ENCODE measurements around the gene CBX2.

CBX2 gene

GRCh38 chr17:79738643-79739042 is 39.3 kb upstream of the CBX2 start:
- no peak for TF ChIP-seq GATA2 (IDR thresholded peaks at IDR 0.05; ENCODE audit: low read depth, low read length)
- no peak for TF ChIP-seq GATA3 (IDR thresholded peaks at IDR 0.05; ENCODE audit: low read depth, low read length)

DNA sequence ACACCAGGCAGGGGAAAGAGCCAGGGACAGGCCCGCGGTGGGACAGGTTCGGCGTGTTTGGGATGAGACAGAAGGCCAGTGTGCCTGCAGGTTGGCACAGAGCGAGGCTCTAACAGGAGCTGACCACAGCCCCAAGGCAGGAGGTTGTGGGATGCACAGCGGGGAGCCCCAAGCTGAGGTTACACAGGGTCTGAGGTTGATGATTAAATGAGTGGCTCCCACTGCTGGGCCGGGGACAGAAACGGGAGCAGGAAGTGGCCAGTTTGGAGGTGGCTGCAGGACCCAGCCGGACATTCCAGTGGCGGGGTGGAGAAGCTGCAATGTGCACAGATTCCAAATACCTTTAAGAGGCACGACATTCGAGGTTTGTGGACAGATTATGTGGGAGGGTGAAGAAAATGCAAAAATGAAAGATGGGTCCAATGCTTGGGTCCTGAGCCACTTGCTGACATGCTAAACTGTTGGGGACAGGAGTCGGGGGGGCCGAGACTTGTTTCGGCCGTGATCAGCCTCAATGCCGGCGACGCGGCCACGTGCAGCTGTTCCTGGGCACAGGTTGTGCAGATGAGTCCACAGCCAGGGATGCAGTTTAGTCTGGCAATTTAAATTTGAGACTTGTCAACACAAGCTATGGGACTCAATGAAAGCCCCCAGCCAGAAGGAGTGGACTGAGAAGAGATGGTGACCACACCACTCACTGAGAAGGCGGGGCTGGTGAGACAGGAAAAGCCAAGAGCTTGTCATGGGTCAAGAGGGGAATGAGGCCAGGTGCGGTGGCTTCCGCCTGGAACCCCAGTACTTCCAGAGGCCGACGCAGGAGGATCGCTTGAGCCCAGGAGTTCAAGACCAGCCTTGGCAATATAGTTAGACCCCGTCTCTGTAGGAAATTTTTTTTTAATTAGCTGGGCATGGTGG is 38.5 kb upstream of the CBX2 start:
- TF ChIP-seq GATA2 (IDR thresholded peaks at IDR 0.05; ENCODE audit: low read depth, low read length), result no peak
- TF ChIP-seq GATA3 (IDR thresholded peaks at IDR 0.05; ENCODE audit: low read depth, low read length), result no peak

DNA sequence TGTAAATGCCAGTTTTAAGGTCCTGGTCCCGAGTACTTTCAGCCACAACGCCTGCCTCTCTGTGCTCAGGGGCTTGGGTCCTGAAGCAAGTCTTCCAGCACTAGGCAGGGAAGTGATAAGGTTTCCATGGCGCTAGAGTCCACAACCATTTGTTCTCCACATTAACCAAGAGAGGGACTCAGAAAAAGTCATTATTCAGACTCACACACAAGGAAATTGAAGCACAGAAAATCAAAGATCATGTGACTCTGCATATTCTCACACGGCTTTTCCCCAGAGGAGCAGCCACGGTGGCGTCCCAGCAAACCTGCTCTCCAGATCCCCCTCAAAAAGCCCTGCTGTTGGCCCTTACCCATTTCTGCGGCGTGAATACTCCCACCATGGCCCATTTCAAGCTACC is 37.5 kb upstream of the CBX2 start:
- TF ChIP-seq GATA2 (IDR thresholded peaks at IDR 0.05; ENCODE audit: low read depth, low read length), result no peak
- no peak for TF ChIP-seq GATA3 (IDR thresholded peaks at IDR 0.05; ENCODE audit: low read depth, low read length)

GRCh38 chr17:79741401-79741750 is 36.6 kb upstream of the CBX2 start:
- TF ChIP-seq GATA3 (IDR thresholded peaks at IDR 0.05; ENCODE audit: low read depth, low read length), result no peak
- no peak for TF ChIP-seq GATA2 (IDR thresholded peaks at IDR 0.05; ENCODE audit: low read depth, low read length)

GRCh38 chr17:79741751-79742588 is 36.0 kb upstream of the CBX2 start:
- TF ChIP-seq GATA3 (IDR thresholded peaks at IDR 0.05; ENCODE audit: low read depth, low read length) (no peak), GATA2 (IDR thresholded peaks at IDR 0.05; ENCODE audit: low read depth, low read length) (no peak)

DNA sequence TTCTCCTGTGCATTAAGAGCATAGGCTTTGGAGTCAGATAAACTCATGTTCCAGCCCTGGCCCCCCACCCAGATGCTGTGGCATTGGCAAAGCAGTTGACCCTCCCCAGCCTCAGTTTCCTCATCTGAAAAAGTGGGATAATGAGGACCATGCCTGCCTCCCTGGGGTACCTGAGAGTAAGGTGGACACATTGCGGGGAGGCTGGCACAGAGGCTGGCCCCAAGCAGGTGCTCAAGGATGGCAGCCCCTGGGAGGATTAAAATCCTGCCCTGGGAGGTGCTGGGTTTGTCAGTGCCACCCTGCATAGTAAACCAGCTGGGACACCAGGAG is 35.4 kb upstream of the CBX2 start:
- TF ChIP-seq GATA2 (IDR thresholded peaks at IDR 0.05; ENCODE audit: low read depth, low read length) (no peak), GATA3 (IDR thresholded peaks at IDR 0.05; ENCODE audit: low read depth, low read length) (no peak)

- no peak for TF ChIP-seq GATA3 (IDR thresholded peaks at IDR 0.05; ENCODE audit: low read depth, low read length)
- TF ChIP-seq GATA2 (IDR thresholded peaks at IDR 0.05; ENCODE audit: low read depth, low read length), result no peak
These were observed 34.9 kb upstream of the CBX2 start for GRCh38 chr17:79742951-79743476.

GRCh38 chr17:79743614-79744013 is 34.3 kb upstream of the CBX2 start:
- TF ChIP-seq GATA3 (IDR thresholded peaks at IDR 0.05; ENCODE audit: low read depth, low read length) (no peak), GATA2 (IDR thresholded peaks at IDR 0.05; ENCODE audit: low read depth, low read length) (no peak)

DNA sequence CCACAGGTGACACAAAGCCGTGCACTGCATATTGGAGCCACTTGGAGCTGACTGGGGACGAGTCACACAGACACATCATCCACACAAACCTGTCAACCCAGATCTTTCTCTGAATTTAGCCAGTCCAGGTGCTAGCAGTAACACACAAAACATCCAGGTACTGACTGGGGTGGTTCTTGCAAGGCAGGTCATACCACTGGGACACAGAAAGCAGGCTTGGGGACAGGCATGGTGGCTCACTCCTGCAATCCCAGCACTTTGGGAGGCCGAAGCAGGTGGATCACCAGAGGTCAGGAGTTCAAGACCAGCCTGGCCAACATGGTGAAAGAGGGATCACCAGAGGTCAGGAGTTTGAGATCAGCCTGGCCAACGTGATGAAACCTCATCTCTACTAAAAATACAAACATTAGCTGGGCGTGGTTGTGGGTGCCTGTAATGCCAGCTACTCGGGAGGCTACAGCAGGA is 32.3 kb upstream of the CBX2 start:
- no peak for TF ChIP-seq GATA2 (IDR thresholded peaks at IDR 0.05; ENCODE audit: low read depth, low read length)
- TF ChIP-seq GATA3 (IDR thresholded peaks at IDR 0.05; ENCODE audit: low read depth, low read length), result no peak

DNA sequence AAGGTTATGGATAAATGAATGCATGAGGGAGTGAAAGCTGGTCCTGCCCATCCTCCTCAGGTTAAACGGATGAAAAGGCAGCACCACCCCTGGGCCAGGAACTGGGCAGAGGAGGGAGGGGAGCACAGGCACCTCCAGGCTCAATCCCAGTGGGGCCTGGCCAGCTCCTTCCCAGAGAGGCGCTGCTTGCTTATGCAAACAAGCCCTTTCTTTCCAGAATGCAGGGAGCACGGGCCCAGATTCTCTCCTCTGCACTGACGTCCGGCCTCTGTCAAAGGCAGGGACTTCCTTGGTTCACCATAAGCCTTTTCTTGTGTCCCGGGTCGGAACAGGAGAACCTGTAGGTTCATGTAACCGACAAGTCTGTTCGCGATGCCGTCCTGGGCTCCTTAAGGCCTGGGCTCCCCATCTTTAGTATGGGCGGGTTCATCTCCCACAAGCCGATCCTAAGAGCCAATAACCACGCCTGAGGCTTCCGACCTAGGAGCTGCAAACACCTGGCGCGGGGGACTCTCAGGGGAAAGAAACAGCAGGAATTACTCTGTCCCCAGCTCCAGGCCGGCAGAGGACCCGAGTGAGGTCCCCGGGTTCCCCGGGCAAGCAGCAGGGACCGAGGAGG is 30.9 kb upstream of the CBX2 start:
- TF ChIP-seq GATA3 (IDR thresholded peaks at IDR 0.05; ENCODE audit: low read depth, low read length), result no peak
- no peak for TF ChIP-seq GATA2 (IDR thresholded peaks at IDR 0.05; ENCODE audit: low read depth, low read length)

- TF ChIP-seq GATA3 (IDR thresholded peaks at IDR 0.05; ENCODE audit: low read depth, low read length), result no peak
- TF ChIP-seq GATA2 (IDR thresholded peaks at IDR 0.05; ENCODE audit: low read depth, low read length), result no peak
These were observed 30.2 kb upstream of the CBX2 start for GRCh38 chr17:79747508-79748294.

DNA sequence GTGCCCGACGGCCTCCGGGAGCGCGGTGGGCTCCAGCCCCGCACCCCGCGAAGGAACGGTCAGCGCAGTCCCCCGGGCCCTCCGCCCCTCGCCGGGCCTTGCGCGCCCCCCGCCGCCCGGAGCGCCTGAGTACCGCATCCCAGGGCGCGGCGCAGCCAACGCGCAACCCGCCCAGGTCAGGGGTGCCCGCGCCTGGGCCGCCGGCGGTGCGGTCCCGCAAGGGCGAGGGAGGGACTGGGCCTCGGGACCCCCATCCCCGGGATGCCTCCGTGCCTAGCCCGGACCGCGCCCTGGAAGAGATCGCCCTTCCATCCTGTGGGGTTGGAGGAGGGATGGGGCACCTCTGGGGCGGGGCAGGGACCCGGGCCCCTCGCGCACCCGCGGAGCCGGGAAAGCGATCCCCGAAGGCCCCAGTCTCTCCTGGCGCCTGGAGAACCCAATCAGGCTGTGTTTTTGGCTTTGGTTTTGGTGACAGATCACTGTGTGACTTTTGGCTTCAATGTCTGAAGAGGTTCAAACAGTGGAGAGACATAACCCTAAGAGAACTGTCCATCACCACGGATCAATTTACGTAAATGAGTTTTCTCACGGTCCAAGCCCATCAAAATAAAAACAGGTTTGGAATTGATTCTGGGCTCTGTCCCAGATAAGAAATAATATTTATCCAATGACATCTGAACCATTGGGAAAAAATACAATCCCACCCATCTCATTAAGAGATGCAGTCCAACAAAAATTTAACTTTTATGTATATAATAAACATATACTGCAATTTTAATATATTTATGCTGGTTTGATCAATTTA is 29.5 kb upstream of the CBX2 start:
- TF ChIP-seq GATA2 (IDR thresholded peaks at IDR 0.05; ENCODE audit: low read depth, low read length) (no peak), GATA3 (IDR thresholded peaks at IDR 0.05; ENCODE audit: low read depth, low read length) (no peak)
